Measurements from ENCODE around the gene NEDD9. TPM values are rescaled to one million over a fixed set of nuclear protein-coding genes. Genes with fewer than 3 reads are reported as not detected.

NEDD9 gene
- total RNA-seq, 1 donor from 2014 or later, result 149 TPM

DNA sequence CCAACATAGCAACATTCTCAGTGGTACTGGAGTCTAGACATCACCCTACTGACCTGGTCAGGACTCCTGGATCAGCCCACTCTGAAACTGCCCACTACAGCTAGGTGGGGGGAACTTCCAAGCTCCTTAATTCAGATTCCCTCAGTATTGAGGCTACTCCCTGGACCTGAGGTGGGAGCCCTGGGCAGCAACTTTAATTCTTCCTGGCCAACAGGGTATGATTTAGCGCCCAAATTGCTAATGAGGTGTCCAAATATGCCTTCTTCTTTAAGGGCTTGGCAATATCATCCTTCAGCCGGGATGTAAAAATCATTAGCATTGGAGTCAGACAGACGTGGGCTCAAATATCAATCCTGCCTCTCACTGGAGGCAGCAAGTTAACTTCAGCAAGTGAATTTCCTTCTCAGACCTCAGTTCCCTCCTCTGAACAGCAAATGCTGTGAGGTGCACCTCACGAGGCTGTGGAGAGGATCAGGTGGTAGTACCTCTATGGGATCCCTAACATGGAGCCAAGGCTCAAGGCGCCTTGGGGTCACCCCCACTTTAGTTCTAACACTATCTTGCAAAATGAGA lies 27.6 kb downstream of the NEDD9 start:
- DNase-seq (ENCODE audit: extremely low read depth, low read depth, low spot score), result no peak

DNA sequence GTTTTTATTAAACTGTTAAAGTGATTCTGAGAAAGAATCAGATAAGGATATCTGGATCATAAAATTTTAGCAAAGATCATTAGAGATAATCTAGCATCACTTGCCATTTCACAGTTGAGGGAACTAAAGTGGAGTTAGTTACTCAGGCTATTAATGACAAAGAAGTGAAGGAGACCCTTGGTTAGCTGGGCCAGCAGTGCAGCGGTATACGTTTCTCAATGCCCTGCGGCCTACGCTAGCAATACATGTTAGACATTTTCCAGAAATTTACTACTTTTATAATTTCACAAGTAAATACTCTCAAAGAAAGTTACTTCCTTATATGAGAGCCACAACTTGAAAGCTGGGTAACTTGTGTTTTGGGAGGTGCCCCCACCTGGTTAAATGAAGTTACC lies 28.5 kb downstream of the NEDD9 start:
- no peak for DNase-seq (ENCODE audit: extremely low read depth, low read depth, low spot score)

DNA sequence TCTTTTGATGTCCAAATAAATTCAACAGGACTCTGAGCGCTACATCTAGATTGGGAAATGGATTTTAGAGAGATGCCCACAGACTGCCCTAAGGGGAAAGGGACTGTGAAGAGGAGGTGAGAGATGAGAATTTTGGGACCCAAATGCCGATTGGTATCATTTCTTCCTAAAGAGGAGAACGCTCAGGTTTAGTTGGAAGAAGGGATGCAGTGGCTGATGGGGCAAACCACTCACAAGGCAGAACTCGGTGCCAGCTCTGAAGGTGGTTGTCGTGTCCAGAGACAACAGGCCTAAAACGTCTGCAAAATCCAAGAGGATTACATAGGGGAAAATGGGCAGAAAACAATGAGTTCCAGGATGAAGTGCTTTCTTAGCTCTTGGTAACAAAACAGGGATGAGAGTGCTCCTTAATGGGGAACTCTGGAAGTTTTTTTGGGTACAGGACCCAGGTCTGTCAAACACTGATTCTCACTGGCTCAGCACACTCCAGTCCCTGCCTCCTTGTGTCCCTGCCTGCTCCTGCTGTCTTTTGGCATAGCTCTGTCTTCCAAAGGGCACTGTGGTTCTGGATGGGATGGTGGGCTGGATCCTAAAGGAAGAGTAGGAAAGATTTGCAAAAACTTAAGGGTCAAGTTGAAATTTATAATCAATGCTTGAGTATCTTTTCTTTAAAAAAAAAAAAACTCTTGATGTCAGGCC lies 29.0 kb downstream of the NEDD9 start:
- no peak for DNase-seq (ENCODE audit: extremely low read depth, low read depth, low spot score)

DNA sequence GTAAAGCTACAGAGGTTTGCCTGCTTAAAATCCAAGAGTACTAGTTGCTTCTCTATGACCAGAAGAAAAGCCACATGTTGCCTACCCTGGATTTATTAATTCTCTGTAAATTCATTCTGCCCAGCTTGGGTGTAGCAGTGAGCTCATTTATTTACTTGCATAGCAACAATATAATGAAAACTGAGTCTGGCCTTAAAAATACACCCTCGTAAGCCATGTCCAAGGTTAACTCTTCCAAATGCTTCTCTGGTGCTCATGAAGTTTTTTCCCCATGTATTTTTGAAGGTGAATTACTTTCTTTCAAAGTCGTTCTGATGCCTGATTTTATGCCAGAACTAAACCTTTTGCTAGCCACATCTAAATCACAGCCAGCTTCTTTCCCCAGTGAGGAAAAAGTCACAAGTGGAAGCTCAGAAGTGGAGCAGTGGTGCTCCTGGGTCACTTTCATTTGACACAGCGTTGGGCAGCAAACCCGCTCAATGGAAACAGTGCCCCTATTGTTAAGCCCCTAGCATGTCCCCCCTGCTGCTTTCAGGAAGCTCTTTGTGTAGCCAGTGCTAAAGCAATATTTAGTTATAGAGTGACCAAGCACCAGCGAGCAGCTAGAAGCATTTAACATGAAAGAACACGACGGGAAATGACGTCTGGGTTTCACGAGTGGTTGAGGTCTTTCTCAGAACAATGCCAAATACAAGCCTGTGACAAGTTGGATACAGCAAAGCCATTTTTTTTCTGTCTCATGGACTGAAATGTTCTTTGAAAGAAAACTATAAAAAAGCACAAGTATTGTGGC lies 29.8 kb downstream of the NEDD9 start:
- no peak for DNase-seq (ENCODE audit: extremely low read depth, low read depth, low spot score)

DNA sequence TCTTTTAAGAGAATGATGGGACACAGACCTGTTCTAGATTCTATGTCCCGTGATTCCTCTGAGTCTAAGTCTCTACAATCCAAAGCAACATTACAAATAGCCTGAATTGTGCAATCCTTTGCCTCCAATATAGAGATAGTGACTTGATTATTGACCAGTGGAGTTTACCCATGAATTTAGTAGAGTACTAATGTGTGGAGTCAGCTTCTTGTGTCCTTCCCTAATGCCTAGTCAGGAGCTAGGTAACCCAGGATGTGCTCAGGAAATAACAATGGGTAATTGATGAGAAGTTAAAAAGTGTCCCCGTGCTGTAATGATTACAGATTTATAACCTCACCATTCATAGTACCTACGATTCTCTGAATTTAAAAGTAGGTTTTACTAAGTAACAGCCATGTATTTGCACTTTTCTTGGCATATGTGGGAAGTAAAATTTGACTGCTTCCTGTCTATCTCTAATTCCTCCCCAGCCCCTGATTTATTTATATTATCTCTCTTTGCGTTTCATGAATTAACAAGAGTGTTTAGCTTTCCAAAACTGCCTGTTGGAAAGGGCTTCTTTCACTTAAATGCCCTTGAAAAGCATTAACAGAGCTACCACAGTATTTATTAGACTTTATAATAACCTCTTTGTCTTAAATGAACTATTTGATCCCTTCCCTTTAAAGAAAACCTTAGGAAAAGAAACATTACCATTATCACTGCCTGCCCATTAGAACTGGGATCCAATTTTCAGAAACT lies 30.5 kb downstream of the NEDD9 start:
- no peak for DNase-seq (ENCODE audit: extremely low read depth, low read depth, low spot score)

DNA sequence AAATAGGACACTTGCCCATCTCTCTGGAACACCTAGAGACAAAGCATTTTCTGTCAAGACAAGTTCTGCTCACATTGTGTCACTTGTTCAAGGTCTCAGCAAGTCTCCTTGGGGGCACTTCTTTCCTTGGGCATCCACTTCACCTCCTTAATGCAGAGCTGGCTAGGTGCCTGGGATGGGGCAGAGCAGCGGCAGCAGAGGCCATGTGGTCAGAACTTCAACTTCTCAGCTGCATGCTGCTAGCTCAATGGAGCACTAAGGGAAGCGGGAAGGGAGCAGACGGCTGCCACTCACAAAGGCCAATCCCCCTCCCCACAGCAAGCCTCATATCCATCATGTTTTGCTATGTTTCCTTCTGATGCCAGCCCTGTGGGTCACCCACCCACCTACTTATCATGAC lies 31.5 kb downstream of the NEDD9 start:
- DNase-seq (ENCODE audit: extremely low read depth, low read depth, low spot score), result no peak

DNA sequence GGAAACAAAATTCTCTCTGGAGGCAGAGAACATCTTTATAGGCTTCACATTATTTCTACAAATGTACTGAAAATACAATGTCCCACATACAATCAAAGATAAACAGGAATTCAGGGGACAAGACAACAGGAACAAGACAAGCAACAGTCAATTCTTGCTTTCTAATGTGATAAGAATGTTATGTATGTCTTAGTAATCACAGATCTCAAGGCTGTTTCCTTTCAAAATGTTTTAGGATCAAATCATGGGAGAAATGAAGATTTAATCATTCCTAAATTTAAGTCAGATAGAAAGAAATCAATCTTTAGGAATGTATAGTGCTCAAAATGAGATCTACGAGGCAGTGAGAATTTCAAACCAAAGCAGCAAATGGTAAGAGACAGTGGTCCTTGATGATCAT lies 32.1 kb downstream of the NEDD9 start:
- DNase-seq (ENCODE audit: extremely low read depth, low read depth, low spot score), result no peak

DNA sequence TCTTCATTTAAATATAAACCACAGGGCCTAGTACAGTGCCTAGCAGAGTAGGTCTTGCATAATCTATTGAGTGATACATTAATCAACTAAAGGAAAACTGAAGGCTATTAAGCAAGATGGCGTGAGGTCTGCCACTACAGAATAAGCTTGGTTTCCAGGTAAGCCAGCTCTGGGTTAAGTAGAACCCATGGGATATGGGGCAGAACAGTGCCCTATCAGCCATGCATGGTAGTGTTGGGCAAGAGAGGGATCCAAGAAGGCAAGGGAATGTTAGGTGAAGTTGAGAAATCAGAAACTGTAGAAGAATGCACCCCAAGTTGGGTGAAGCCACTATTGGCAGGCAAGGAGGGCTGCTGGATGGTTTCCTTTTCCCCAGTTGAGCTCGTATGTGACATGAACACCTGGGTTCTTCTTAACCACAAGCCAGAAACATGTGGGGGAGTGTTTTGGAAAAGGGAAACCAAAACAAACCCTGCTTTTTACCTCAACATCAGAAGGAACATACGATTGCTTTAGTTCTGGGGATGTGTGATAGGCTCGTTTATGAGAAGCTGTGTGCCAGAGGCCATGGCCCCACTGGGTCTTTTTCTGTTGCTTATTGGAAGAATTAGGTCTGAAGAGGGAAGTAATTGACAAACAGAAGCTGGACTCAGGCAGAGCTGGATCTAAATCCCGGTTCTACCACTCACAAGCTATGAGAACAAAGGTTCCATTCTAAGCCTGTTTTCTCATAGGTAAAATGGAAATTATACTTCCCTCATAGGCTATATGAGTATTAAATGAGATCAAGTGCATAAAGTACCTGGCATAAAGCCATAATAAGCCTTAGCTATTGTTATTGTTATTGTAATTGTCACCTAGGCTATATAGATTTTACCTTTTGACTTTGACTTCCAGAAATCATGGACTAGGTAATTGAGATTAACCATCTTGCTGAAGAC lies 33.5 kb downstream of the NEDD9 start:
- no peak for DNase-seq (ENCODE audit: extremely low read depth, low read depth, low spot score)

DNA sequence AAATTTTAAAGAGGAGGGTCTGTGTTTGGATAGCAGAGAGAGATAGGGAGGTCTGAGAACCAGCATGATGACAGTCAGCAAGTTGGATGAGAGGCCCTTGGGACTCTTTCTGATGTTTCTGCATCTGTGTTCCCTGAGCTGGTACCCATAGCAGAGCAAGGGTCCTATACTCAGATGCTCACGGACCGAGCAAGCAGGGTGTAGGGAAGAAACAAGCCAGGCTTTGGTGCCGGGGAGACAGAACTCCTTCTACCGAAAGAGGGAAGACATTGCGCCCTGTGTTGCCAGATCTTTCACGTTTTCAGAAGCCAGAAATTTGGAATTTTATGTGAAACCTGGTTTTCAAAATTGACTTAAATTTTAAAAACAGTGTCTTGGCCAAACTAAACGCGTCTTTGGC lies 34.6 kb downstream of the NEDD9 start:
- no peak for DNase-seq (ENCODE audit: extremely low read depth, low read depth, low spot score)

DNA sequence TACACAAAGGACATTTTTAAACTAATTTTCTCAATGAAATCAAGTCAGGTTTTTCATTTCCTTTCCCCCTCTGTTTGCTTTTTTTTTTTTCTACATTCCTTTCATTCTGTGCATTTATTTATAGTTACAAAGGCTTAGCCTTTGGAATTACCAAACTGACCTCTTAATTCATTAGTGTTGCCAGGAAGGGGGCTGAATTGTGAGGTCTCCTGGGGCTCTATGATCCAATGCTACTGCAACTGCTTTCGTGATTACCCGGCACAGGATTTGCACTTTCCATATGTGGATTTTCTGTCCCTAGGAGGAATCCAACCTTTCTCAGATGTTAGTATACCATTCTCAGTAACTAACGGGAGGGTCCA lies 35.3 kb downstream of the NEDD9 start:
- DNase-seq (ENCODE audit: extremely low read depth, low read depth, low spot score), result no peak

DNA sequence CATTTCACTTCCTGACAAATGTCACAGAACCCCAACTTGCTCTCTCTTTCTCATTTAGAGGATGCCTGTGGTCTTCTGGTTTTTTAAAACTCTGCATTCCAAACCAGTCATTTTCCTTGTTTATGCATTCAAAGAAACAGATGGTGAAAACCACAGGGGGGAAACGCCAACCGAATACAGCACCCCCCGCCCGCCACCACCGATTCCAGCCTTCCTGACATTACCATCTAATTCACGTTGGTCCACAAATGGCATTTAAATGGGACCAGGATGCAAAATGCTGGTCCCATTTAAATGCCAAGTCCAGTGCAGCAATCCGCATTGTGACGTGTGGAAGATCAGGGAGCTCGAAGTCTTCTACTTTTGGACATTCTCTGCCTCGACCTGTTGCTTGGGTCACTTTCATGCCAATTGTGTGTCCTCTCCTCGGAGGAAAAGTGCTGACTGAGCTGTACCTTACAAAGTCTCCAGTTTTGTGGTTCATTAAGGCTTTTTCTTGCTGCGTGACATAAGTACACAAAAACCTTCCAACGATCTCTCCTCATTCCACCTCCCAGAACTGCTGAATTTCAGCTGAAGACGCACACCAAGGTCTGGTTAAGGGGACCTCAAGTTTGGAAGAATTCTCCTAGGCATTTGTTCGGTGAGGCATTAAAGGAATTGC lies 35.8 kb downstream of the NEDD9 start:
- no peak for DNase-seq (ENCODE audit: extremely low read depth, low read depth, low spot score)

DNA sequence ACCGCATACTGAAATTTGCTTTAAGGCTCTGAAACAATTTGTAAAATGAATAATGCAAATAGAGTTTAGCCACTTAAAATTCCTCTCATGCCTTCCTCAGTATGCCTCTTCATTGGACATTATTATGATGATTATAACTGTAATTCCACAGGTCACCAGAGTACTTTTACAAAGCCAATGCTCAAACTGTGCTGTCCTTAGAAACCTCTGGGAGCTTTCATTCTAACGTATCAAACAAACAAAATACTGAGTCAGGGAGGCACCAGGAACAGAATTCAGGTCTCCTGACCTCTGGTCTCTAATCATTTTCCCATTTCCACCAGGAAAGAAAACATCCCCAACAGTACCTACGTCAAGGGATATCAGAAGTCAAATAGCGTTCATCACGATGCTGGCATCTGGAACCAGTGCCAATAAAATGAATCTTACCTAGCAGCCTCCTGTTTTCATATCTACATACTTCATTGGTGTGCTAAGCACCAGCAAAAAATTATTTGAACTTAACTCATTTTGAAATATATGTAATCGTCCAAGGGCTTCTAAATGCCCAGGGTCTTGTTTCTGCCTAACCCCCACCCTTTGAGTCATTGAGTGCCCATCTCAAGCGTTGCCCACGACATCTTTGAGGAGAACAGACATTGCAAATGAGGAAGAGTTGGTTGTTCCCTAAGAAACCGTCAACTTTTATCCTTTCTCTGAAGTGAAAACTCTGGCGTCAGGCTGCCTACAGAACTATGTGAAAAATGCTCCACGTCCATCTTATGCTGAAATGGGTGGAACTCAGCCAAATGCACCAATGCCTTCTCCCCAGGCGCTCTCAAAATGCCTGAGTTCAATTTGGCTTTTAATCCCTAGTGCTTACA lies 37.9 kb downstream of the NEDD9 start:
- DNase-seq (ENCODE audit: extremely low read depth, low read depth, low spot score), result no peak

DNA sequence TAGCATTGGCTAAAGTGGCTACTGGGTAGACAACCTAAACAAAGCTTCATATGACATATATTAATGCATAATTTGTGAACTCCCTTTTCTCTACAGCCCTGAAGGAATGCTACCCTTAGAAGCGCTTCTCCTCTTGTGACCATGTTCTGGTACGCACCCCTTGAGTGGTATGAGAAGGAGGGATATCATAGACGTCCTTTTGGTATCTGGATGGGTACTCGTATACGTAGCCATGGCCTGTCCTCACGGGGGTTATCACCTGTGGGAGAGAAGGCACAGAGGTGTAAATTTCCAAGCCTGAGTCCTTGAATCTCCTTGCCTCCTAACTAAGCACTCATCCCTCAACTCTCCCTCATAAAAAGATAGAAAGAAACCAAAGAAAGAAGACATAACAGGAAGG lies 39.0 kb downstream of the NEDD9 start:
- DNase-seq (ENCODE audit: extremely low read depth, low read depth, low spot score), result no peak

DNA sequence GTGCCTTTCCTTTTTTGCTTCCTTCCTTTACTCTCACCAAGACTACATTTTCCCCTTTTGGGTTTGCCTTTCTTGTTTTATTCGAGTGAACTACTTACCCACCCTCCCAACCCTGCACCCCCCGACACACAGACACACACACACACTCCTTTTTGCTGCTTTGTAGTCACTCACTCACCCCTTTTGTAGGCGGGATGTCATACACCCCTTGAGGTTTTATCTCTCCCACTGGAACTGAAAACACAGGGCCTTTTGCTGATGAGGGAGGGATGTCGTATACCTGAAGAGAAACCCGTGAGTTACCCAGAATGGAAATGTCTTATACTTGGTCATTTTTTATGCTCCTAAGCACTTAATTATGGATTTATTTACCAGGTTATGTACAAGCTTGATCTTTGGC lies 40.3 kb downstream of the NEDD9 start:
- DNase-seq (ENCODE audit: extremely low read depth, low read depth, low spot score), result no peak

DNA sequence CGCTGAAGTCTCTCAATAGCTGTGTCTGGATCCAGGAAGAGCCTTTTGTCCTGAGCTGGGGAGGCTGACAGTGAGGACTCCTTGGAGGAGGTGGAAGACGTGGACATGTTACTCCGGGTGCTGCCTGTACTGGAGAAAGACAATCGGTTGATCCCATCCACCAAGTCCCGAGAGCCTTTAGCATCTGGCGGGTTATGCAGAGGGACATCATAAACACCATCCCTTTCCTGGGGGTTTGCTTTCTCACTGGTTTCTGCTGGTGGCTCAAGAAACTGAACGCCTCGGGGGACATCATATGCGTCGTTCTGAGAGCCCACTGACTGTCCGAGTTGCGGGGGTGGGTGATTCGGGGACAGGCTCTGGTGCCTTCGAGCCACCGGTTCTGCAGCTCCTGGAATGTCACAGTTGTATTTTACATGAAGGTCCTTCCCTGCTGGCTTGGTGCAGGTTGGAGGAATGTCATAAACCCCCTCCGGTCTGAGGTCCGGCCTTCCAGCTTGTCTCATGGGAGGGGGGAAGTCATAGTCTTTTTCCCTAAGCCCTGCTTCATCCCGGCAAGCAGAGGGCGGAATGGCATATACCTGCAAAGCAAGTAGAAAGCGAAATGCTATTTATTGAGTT lies 41.7 kb downstream of the NEDD9 start:
- DNase-seq (ENCODE audit: extremely low read depth, low read depth, low spot score), result no peak

DNA sequence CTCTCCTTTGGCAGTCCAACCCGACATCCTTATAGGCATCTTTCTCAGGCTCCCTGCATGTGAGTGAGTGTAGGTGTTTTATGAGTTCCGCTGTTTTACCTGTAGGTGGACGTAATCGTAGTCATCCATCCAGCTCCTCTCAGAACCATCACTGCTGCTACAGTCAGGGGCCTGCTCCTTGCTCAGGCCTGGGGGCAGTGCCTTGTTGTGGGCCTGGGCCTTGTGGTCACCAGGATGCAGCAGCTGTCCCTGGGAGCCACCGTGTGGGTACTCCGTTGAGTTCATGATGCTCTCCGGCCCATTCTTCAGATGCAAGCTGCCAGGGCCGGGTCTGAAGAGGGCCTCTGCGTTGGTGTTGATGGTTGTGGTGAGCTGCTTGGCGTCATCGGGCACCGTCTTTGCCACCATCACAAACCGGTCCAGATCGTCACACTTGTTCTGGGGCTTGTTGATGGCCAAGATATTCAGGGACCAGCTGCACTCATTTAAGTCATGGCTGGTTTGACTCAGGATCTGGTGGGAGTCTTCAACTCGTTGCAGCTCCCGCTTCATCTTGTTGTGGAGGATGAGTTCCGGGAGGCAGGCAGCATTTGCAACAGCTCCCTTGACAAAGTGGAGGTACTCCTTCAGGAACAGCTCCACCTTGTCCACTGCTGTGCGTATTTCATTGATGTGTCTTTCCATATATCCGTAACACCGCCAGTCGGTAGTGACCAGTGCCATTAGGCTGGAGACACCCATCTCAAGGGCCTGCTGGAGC lies 42.4 kb downstream of the NEDD9 start:
- no peak for DNase-seq (ENCODE audit: extremely low read depth, low read depth, low spot score)

DNA sequence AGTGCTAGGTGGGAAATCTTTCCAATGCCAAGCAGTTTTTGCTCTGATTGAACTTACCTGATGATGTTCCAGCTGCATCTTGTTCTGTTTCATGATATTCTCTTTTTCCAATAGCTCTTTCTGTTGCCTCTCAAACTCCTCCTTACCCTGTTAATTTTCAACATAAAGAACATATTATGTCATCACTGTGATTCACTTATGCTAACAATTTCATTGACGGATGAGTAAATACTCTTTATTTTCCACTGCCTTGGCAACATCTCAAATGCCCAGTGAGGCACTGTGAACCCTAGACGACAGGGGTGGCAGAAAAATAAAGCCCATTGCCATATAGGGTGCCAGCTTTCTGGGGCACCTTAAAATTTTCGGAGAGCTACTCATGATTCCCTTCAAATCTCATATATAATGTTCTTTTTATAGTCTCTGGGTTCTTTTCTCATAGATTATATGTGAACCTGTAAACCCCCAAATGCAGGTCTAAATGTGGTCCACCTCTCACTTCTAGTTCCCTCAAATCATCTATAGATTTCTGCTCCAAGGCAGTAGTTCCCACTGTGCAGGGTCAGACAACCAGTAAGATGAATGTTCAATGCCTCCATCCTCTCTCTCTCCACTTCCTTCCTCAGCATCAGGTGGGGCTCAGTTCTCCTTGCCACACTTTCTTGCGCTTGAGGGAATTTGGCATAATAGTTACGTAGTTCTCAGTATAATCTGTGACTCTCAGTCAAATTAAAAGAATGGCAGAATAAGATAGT lies 44.1 kb downstream of the NEDD9 start:
- DNase-seq (ENCODE audit: extremely low read depth, low read depth, low spot score), result no peak
